ENCODE results near the gene MFN1.

Gene MFN1

GRCh38 chr3:179404307-179404706 is 56.8 kb downstream of the MFN1 start:
- no peak for DNase-seq (ENCODE audit: extremely low read depth, low read depth)
- no peak overlapping the region for H3K4me3 ChIP-seq (replicated peaks; ENCODE audit: low read depth, low read length)

GRCh38 chr3:179410331-179410730 is 62.8 kb downstream of the MFN1 start:
- TF ChIP-seq, protein P1, sequence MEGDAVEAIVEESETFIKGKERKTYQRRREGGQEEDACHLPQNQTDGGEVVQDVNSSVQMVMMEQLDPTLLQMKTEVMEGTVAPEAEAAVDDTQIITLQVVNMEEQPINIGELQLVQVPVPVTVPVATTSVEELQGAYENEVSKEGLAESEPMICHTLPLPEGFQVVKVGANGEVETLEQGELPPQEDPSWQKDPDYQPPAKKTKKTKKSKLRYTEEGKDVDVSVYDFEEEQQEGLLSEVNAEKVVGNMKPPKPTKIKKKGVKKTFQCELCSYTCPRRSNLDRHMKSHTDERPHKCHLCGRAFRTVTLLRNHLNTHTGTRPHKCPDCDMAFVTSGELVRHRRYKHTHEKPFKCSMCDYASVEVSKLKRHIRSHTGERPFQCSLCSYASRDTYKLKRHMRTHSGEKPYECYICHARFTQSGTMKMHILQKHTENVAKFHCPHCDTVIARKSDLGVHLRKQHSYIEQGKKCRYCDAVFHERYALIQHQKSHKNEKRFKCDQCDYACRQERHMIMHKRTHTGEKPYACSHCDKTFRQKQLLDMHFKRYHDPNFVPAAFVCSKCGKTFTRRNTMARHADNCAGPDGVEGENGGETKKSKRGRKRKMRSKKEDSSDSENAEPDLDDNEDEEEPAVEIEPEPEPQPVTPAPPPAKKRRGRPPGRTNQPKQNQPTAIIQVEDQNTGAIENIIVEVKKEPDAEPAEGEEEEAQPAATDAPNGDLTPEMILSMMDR (IDR thresholded peaks at IDR 0.05; ENCODE audit: low read depth, low read length, missing control alignments), result no peak
- no peak overlapping the region for H3K4me3 ChIP-seq (replicated peaks; ENCODE audit: low read depth, low read length)
- DNase-seq (ENCODE audit: extremely low read depth, low read depth), result no peak

More at GRCh38 chr3:179404307-179404706, 56.8 kb downstream of the MFN1 start:
- TF ChIP-seq, protein P1 (IDR thresholded peaks at IDR 0.05; ENCODE audit: low read depth, low read length, missing control alignments), result no peak

DNA sequence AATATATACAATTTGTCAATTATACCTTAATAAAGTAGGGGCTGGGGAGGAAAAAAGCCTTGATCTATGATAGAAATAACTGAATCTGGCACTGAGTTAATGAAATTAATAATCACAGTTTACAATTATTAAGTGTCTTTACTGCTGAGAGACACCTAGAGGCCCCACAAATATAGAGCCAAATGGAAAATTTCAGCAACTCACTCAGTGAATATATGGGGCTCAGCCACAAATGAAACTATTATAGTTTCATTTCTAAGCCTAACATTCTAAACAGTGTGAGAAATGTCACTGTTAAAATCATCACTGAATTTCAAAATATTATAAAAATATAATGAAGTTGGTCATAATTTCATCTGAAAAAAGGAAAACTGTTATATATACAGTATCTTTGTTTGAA is 63.5 kb downstream of the MFN1 start:
- no peak for DNase-seq (ENCODE audit: extremely low read depth, low read depth)
- TF ChIP-seq, protein P1 (IDR thresholded peaks at IDR 0.05; ENCODE audit: low read depth, low read length, missing control alignments), result no peak
- H3K4me3 ChIP-seq (replicated peaks; ENCODE audit: low read depth, low read length), result no peak overlapping the region

DNA sequence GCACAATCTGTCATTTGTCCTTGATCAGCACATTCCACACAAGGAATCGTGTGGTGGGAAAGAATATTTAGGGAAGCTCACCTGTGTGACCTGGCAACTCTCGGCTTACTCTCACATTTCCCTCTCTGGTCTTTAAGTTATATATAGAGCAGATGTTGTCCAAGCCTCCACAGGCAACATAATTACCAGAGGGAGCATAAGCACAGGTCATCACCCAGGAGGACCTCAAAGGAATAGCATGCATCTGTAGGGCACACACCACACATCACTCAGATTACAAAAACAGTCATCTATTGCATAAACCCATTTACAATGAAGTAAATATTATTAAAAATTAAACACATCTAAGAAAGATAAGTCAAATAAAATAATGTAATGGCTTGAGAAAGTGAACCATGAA is 67.3 kb downstream of the MFN1 start:
- no peak overlapping the region for H3K4me3 ChIP-seq (replicated peaks; ENCODE audit: low read depth, low read length)
- DNase-seq (ENCODE audit: extremely low read depth, low read depth), result no peak
- TF ChIP-seq, protein P1 (IDR thresholded peaks at IDR 0.05; ENCODE audit: low read depth, low read length, missing control alignments), result no peak

GRCh38 chr3:179415377-179415776 is 67.9 kb downstream of the MFN1 start:
- TF ChIP-seq, protein P1 (IDR thresholded peaks at IDR 0.05; ENCODE audit: low read depth, low read length, missing control alignments), result no peak
- DNase-seq (ENCODE audit: extremely low read depth, low read depth), result no peak
- no peak overlapping the region for H3K4me3 ChIP-seq (replicated peaks; ENCODE audit: low read depth, low read length)

- no peak for DNase-seq (ENCODE audit: extremely low read depth, low read depth)
- TF ChIP-seq, protein P1 (IDR thresholded peaks at IDR 0.05; ENCODE audit: low read depth, low read length, missing control alignments), result no peak
- no peak overlapping the region for H3K4me3 ChIP-seq (replicated peaks; ENCODE audit: low read depth, low read length)
Measured at GRCh38 chr3:179416681-179417080, 69.2 kb downstream of the MFN1 start.

DNA sequence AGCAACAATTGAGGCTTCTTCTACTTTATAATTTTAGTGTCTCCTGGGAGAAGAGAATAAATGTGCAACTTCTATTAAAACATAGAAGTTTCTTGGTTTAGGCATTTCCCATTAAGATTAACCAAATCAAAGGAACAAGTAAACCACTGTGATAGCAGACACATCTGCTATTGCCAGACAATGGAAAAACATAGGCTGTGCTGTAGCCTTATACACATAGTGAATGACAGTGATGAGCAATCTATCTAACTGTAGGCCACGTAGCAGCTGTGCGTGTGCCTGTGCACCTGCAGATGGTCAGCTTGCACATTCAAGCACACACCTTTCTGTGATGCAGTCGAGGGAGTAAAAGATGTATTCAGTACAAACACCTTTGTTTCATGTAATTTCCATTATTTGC is 71.1 kb downstream of the MFN1 start:
- no peak for DNase-seq (ENCODE audit: extremely low read depth, low read depth)
- no peak overlapping the region for H3K4me3 ChIP-seq (replicated peaks; ENCODE audit: low read depth, low read length)
- TF ChIP-seq, protein P1 (IDR thresholded peaks at IDR 0.05; ENCODE audit: low read depth, low read length, missing control alignments), result no peak
